Vagina (tissue), 2 donors: ENCODE data around the gene GSC2. TPM values are rescaled to one million over a fixed set of nuclear protein-coding genes. Genes with fewer than 3 reads are reported as not detected.

ENCODE experiments used
- DNase-seq, 2 donors: peaks; one replicate each; pipeline ENCODE4 v3.0.0-alpha.2; 2017; ENCODE audit errors: extremely low spot score in 2 of 2
- H3K27ac ChIP-seq: fragments of 200-600 bp; sonication (generic); one replicate; pipeline ENCODE4 v1.5.1; 2019
- H3K27me3 ChIP-seq: fragments of 200-600 bp; sonication (generic); one replicate; pipeline ENCODE4 v1.5.1; 2019
- H3K36me3 ChIP-seq, 2 donors: fragments of 200-600 bp; sonication (generic); one replicate each; pipeline ENCODE4 v1.5.1; 2017 to 2019
- H3K4me1 ChIP-seq: fragments of 200-600 bp; sonication (generic); one replicate; pipeline ENCODE4 v1.5.1; 2019
- H3K4me3 ChIP-seq, 2 donors: fragments of 200-600 bp; sonication (generic); 1 replicate in 1 of 2; 2 replicates in 1 of 2; pipeline ENCODE4 v1.5.1; 2016 to 2019
- H3K9me3 ChIP-seq: fragments of 200-600 bp; sonication (generic); one replicate; pipeline ENCODE4 v1.5.1; 2019
- CTCF ChIP-seq, 3 experiments: fragments of 450-650 bp in 2 of 3; fragments of 200-600 bp in 1 of 3; sonication (generic) in 1 of 3; IDR thresholded peaks; one replicate each; pipeline ENCODE4 v1.5.1; 2017 to 2019; ENCODE audit warnings: antibody characterized with exemption in 3 of 3, mild to moderate bottlenecking in 2 of 3, moderate library complexity in 2 of 3
- POLR2A ChIP-seq, 2 donors: fragments of 450-650 bp; IDR thresholded peaks; one replicate each; pipeline ENCODE4 v1.6.1; 2017; ENCODE audit warnings: antibody characterized with exemption in 2 of 2, mild to moderate bottlenecking in 2 of 2, moderate library complexity in 2 of 2
- POLR2AphosphoS5 ChIP-seq, 2 donors: sonication (generic); formaldehyde crosslinking; IDR thresholded peaks; one replicate each; pipeline ENCODE4 v1.9.0; 2017; ENCODE audit warnings: antibody characterized with exemption in 2 of 2, mild to moderate bottlenecking in 2 of 2, low read depth in 1 of 2; ENCODE audit not compliant: insufficient read depth in 1 of 2
- intact Hi-C: fragments of 100-400 bp; cut with DNase I; formaldehyde crosslinking; loops from one replicate; pipeline ENCODE4 v1.15.1; 2023
- total RNA-seq: library from RNA; depleted of rRNA; stranded (reverse); fragments of >200 nt; gene quantifications from one replicate; pipeline ENCODE4 v1.2.3, GENCODE V29; 2016

Gene GSC2
- total RNA-seq, 1 donor from 2014 or later = not detected

GRCh38 chr22:19111584-19111983 lies 38.5 kb downstream of the GSC2 start:
- Histone ChIP-seq H3K36me3 (no peaks in the 10 kb centered on the region), H3K27ac (no peak overlapping the region), H3K4me3 (no peak overlapping the region), H3K9me3 (no peaks in the 10 kb centered on the region), H3K27me3 (no peaks in the 10 kb centered on the region), H3K4me1 (peaks cover 74% of the 10 kb centered on the region)
- TF ChIP-seq POLR2A (IDR thresholded peaks at IDR 0.05) (no peak), CTCF (IDR thresholded peaks at IDR 0.05) (no peak), POLR2AphosphoS5 (IDR thresholded peaks at IDR 0.05; ENCODE audit: insufficient read depth in 1 of 2, low read depth in 1 of 2) (no peak)
- intact Hi-C loops = no loop called here
- DNase-seq = no peak

GRCh38 chr22:19111140-19111539 lies 39.0 kb downstream of the GSC2 start:
- no peak for DNase-seq
- Histone ChIP-seq H3K27me3 (no peaks in the 10 kb centered on the region), H3K4me1 (peaks cover 74% of the 10 kb centered on the region), H3K4me3 (no peak overlapping the region), H3K27ac (no peak overlapping the region), H3K36me3 (no peaks in the 10 kb centered on the region), H3K9me3 (no peaks in the 10 kb centered on the region)
- no peak for TF ChIP-seq POLR2AphosphoS5 (IDR thresholded peaks at IDR 0.05; ENCODE audit: insufficient read depth in 1 of 2, low read depth in 1 of 2)
- no peak for TF ChIP-seq CTCF (IDR thresholded peaks at IDR 0.05)
- TF ChIP-seq POLR2A (IDR thresholded peaks at IDR 0.05) = no peak
- intact Hi-C loops = no loop called here

GRCh38 chr22:19110646-19111045 lies 39.4 kb downstream of the GSC2 start:
- H3K9me3 ChIP-seq = no peaks in the 10 kb centered on the region
- H3K4me1 ChIP-seq = peaks cover 74% of the 10 kb centered on the region
- H3K27me3 ChIP-seq = no peaks in the 10 kb centered on the region
- intact Hi-C loops = no loop called here
- H3K36me3 ChIP-seq = no peaks in the 10 kb centered on the region
- DNase-seq = no peak
- no peak overlapping the region for H3K4me3 ChIP-seq
- TF ChIP-seq POLR2AphosphoS5 (IDR thresholded peaks at IDR 0.05; ENCODE audit: insufficient read depth in 1 of 2, low read depth in 1 of 2) (no peak), CTCF (IDR thresholded peaks at IDR 0.05) (no peak), POLR2A (IDR thresholded peaks at IDR 0.05) (no peak)
- H3K27ac ChIP-seq = no peak overlapping the region

GRCh38 chr22:19110064-19110458 lies 40.0 kb downstream of the GSC2 start:
- Histone ChIP-seq H3K4me1 (peaks cover 74% of the 10 kb centered on the region), H3K27me3 (no peaks in the 10 kb centered on the region), H3K4me3 (no peak overlapping the region), H3K9me3 (no peaks in the 10 kb centered on the region), H3K27ac (peak overlapping the region; percentile 63), H3K36me3 (no peaks in the 10 kb centered on the region)
- TF ChIP-seq POLR2A (IDR thresholded peaks at IDR 0.05) (no peak), CTCF (IDR thresholded peaks at IDR 0.05) (no peak), POLR2AphosphoS5 (IDR thresholded peaks at IDR 0.05; ENCODE audit: insufficient read depth in 1 of 2, low read depth in 1 of 2) (no peak)
- intact Hi-C loops = no loop called here
- DNase-seq = no peak

- intact Hi-C loops = no loop called here
Observed at GRCh38 chr22:19109198-19110063, 40.7 kb downstream of the GSC2 start.

More at GRCh38 chr22:19109198-19110063, 40.7 kb downstream of the GSC2 start:
- H3K36me3 ChIP-seq = no peaks in the 10 kb centered on the region
- DNase-seq = no peak
- H3K9me3 ChIP-seq = no peaks in the 10 kb centered on the region
- peak overlapping the region; percentile 63 for H3K27ac ChIP-seq
- no peak overlapping the region for H3K4me3 ChIP-seq
- no peak for TF ChIP-seq CTCF (IDR thresholded peaks at IDR 0.05)
- peak in 1 of 2 donors; percentile 97 for TF ChIP-seq POLR2AphosphoS5 (IDR thresholded peaks at IDR 0.05; ENCODE audit: insufficient read depth in 1 of 2, low read depth in 1 of 2)
- H3K27me3 ChIP-seq = no peaks in the 10 kb centered on the region
- H3K4me1 ChIP-seq = peaks cover 74% of the 10 kb centered on the region
